H1 (cell line): ENCODE data around the gene GPR180. TPM values are rescaled to one million over a fixed set of nuclear protein-coding genes. Genes with fewer than 3 reads are reported as not detected.

Source experiments
- CTCF ChIA-PET: fragments of 300-600 bp; sonication (Branson Sonifier 250); formaldehyde crosslinking; loops from one replicate; lab custom pipeline; 2021; ENCODE audit not compliant: partially characterized antibody; lab: Charles Lee
- POLR2A ChIA-PET: fragments of 300-600 bp; sonication (Branson Sonifier 250); formaldehyde crosslinking; loops from one replicate; lab custom pipeline; 2021; ENCODE audit warnings: inconsistent platforms; ENCODE audit not compliant: partially characterized antibody; lab: Charles Lee
- DNase-seq, 2 experiments: peaks; one replicate each; pipeline versions ENCODE4 v3.0.0 to v3.0.0-alpha.2; 2010 to 2022; ENCODE audit warnings: low spot score in 2 of 2, low read depth in 1 of 2, mixed read lengths in 1 of 2
- FAIRE-seq: peaks from 2 replicates; lab custom pipeline; 2011; peaks lifted over from hg19 to GRCh38; lab: Jason Lieb, UNC
- H2AFZ ChIP-seq: 2 replicates; pipeline ENCODE4 v1.8.1; 2012; ENCODE audit warnings: low read length, inconsistent platforms
- H2AK5ac ChIP-seq: 2 replicates; pipeline ENCODE4 v1.6.1; 2013; ENCODE audit warnings: low read depth, low read length
- H2BK120ac ChIP-seq: replicated peaks from 2 replicates; pipeline ENCODE3; 2013; ENCODE audit warnings: low read depth, low read length, inconsistent platforms
- H2BK12ac ChIP-seq: 2 replicates; pipeline ENCODE4 v1.6.1; 2013; ENCODE audit warnings: low read depth, low read length
- H2BK15ac ChIP-seq: 2 replicates; pipeline ENCODE4 v1.6.1; 2013; ENCODE audit warnings: low read length
- H2BK20ac ChIP-seq: 2 replicates; pipeline ENCODE4 v1.6.1; 2013; ENCODE audit warnings: low read length
- H2BK5ac ChIP-seq: 2 replicates; pipeline ENCODE4 v1.6.1; 2013; ENCODE audit warnings: low read depth, low read length
- H3K14ac ChIP-seq: 2 replicates; pipeline ENCODE4 v1.6.1; 2013; ENCODE audit warnings: inconsistent platforms; ENCODE audit not compliant: insufficient read length
- H3K18ac ChIP-seq: 2 replicates; pipeline ENCODE4 v1.6.1; 2013; ENCODE audit warnings: low read length; ENCODE audit errors: extremely low read depth
- H3K23ac ChIP-seq: 2 replicates; pipeline ENCODE4 v1.6.1; 2013; ENCODE audit warnings: inconsistent platforms; ENCODE audit not compliant: insufficient read length
- H3K23me2 ChIP-seq: 2 replicates; pipeline ENCODE4 v1.6.1; 2013; ENCODE audit warnings: low read depth, low read length
- H3K27ac ChIP-seq: 2 replicates; pipeline ENCODE4 v1.6.1; 2011; ENCODE audit warnings: low read depth, low read length, inconsistent platforms
- H3K27me3 ChIP-seq, 4 experiments: replicated peaks in 1 of 4; 1 replicate in 1 of 4; 2 replicates in 3 of 4; pipeline versions ENCODE4 v1.6.1 to v1.8.1; 2011 to 2013; ENCODE audit warnings: low read length in 3 of 4, mild to moderate bottlenecking in 3 of 4, inconsistent platforms in 2 of 4, mixed read lengths in 2 of 4, moderate library complexity in 1 of 4; ENCODE audit not compliant: control insufficient read depth in 3 of 4, insufficient read depth in 3 of 4; ENCODE audit errors: extremely low read depth in 1 of 4
- H3K36me3 ChIP-seq, 4 experiments: 2 replicates each; pipeline versions ENCODE4 v1.6.1 to v1.8.1; 2011 to 2013; ENCODE audit warnings: mild to moderate bottlenecking in 4 of 4, low read length in 3 of 4, moderate library complexity in 2 of 4, control low read depth in 1 of 4, inconsistent platforms in 1 of 4; ENCODE audit not compliant: insufficient read depth in 4 of 4, control insufficient read depth in 2 of 4
- H3K4ac ChIP-seq: replicated peaks from 2 replicates; pipeline ENCODE3; 2013; ENCODE audit warnings: low read length, low read depth, mixed read lengths, inconsistent platforms; ENCODE audit not compliant: insufficient read length
- H3K4me1 ChIP-seq, 4 experiments: replicated peaks in 1 of 4; 1 replicate in 1 of 4; 2 replicates in 3 of 4; pipeline versions ENCODE4 v1.6.1 to v1.8.1; 2011 to 2013; ENCODE audit warnings: low read length in 3 of 4, inconsistent platforms in 2 of 4, mixed read lengths in 1 of 4; ENCODE audit not compliant: insufficient read depth in 4 of 4, control insufficient read depth in 3 of 4
- H3K4me2 ChIP-seq, 2 experiments: 2 replicates each; pipeline versions ENCODE4 v1.6.1 to v1.8.1; 2011 to 2013; ENCODE audit warnings: low read depth in 2 of 2, low read length in 2 of 2, control low read depth in 1 of 2, inconsistent platforms in 1 of 2, mild to moderate bottlenecking in 1 of 2; ENCODE audit not compliant: insufficient read depth in 1 of 2
- H3K4me3 ChIP-seq, 4 experiments: fragments of 200-600, 300-600 bp in 1 of 4; sonication (generic), shearing (Covaris generic), sonication (Bioruptor Twin) in 1 of 4; 2 replicates each; pipeline versions ENCODE4 v1.5.1 to v1.8.1; 2011 to 2016; ENCODE audit warnings: low read length in 4 of 4, low read depth in 3 of 4, control low read depth in 2 of 4, inconsistent platforms in 2 of 4, mild to moderate bottlenecking in 2 of 4, mixed read lengths in 1 of 4, moderate library complexity in 1 of 4; ENCODE audit not compliant: insufficient read depth in 2 of 4; ENCODE audit errors: extremely low read depth in 1 of 4
- H3K56ac ChIP-seq: replicated peaks from 2 replicates; pipeline ENCODE3; 2013; ENCODE audit warnings: low read depth, mild to moderate bottlenecking, mixed read lengths, low read length, inconsistent platforms; ENCODE audit not compliant: insufficient read length
- H3K79me1 ChIP-seq: 2 replicates; pipeline ENCODE4 v1.6.1; 2013; ENCODE audit warnings: low read depth, low read length, control low read depth
- H3K79me2 ChIP-seq, 2 experiments: 2 replicates each; pipeline versions ENCODE4 v1.6.1 to v1.8.1; 2012 to 2013; ENCODE audit warnings: low read length in 2 of 2, mild to moderate bottlenecking in 2 of 2, inconsistent platforms in 1 of 2; ENCODE audit not compliant: insufficient read depth in 2 of 2, control insufficient read depth in 1 of 2
- H3K9ac ChIP-seq, 4 experiments: replicated peaks in 1 of 4; 1 replicate in 1 of 4; 2 replicates in 3 of 4; pipeline versions ENCODE4 v1.6.1 to v1.8.1; 2011 to 2013; ENCODE audit warnings: low read depth in 3 of 4, low read length in 3 of 4, control low read depth in 2 of 4, mild to moderate bottlenecking in 2 of 4, moderate library complexity in 2 of 4, inconsistent platforms in 1 of 4; ENCODE audit errors: extremely low read depth in 1 of 4
- H3K9me3 ChIP-seq, 2 experiments: 2 replicates each; pipeline versions ENCODE4 v1.6.1 to v1.8.1; 2012 to 2013; ENCODE audit warnings: mild to moderate bottlenecking in 2 of 2, moderate library complexity in 2 of 2, control low read depth in 1 of 2, inconsistent platforms in 1 of 2, low read depth in 1 of 2, low read length in 1 of 2, mixed read lengths in 1 of 2; ENCODE audit not compliant: insufficient read depth in 2 of 2
- H4K20me1 ChIP-seq, 2 experiments: replicated peaks in 1 of 2; 2 replicates each; pipeline versions ENCODE3 to v1.8.1; 2011 to 2013; ENCODE audit warnings: inconsistent platforms in 2 of 2, low read length in 2 of 2, mild to moderate bottlenecking in 1 of 2; ENCODE audit not compliant: insufficient read depth in 2 of 2, control insufficient read depth in 1 of 2
- H4K5ac ChIP-seq: 2 replicates; pipeline ENCODE4 v1.6.1; 2013; ENCODE audit warnings: low read length, low read depth, mixed read lengths, inconsistent platforms; ENCODE audit not compliant: insufficient read length
- H4K8ac ChIP-seq: 2 replicates; pipeline ENCODE4 v1.8.0; 2013; ENCODE audit warnings: mild to moderate bottlenecking, moderate library complexity, low read length, inconsistent platforms; ENCODE audit not compliant: insufficient read depth; ENCODE audit errors: extremely low read depth
- H4K91ac ChIP-seq: replicated peaks from 2 replicates; pipeline ENCODE3; 2013; ENCODE audit warnings: low read length, mixed read lengths, inconsistent platforms; ENCODE audit not compliant: insufficient read length
- BACH1 ChIP-seq: IDR thresholded peaks from 2 replicates; pipeline ENCODE4 v1.6.1; 2012; ENCODE audit warnings: low read length, improper control_type of control experiment
- CBX5 ChIP-seq: fragments of 300-800, 300-1000 bp; sonication (generic); IDR thresholded peaks from 2 replicates; pipeline ENCODE4 v1.7.1; 2016; ENCODE audit warnings: antibody characterized with exemption, low read length, low read depth
- CTCF ChIP-seq, 3 experiments: IDR thresholded peaks; 1 replicate in 2 of 3; 2 replicates in 1 of 3; pipeline versions ENCODE4 v1.5.1 to v1.6.1; 2011; ENCODE audit warnings: low read length in 3 of 3, mild to moderate bottlenecking in 3 of 3, inconsistent platforms in 2 of 3, low read depth in 1 of 3, moderate library complexity in 1 of 3; ENCODE audit not compliant: insufficient read depth in 1 of 3; ENCODE audit errors: control extremely low read depth in 1 of 3
- HDAC2 ChIP-seq, 2 experiments: fragments of 300-600 bp in 1 of 2; sonication (generic) in 1 of 2; IDR thresholded peaks; 2 replicates each; pipeline ENCODE4 v1.6.1; 2011 to 2012; ENCODE audit warnings: low read depth in 2 of 2, low read length in 2 of 2, mild to moderate bottlenecking in 2 of 2, moderate library complexity in 2 of 2, borderline replicate concordance in 1 of 2, inconsistent platforms in 1 of 2
- JUND ChIP-seq: IDR thresholded peaks from 2 replicates; pipeline ENCODE4 v1.6.1; 2011; ENCODE audit warnings: mild to moderate bottlenecking, improper control_type of control experiment, low read length
- KDM4A ChIP-seq: IDR thresholded peaks from one replicate; pipeline ENCODE4 v1.7.1; 2012; ENCODE audit warnings: low read depth, mild to moderate bottlenecking, moderate library complexity, low read length, inconsistent platforms; ENCODE audit not compliant: severe bottlenecking
- KDM5A ChIP-seq: fragments of 200-600 bp; IDR thresholded peaks from 2 replicates; pipeline ENCODE4 v1.7.1; 2012; ENCODE audit warnings: mild to moderate bottlenecking, low read length, inconsistent platforms, mixed read lengths
- SAP30 ChIP-seq: fragments of 300-600 bp; sonication (generic); IDR thresholded peaks from 2 replicates; pipeline ENCODE4 v1.7.1; 2012; ENCODE audit warnings: low read length, moderate library complexity, mild to moderate bottlenecking, inconsistent platforms; ENCODE audit not compliant: insufficient read depth, insufficient replicate concordance
- SP1 ChIP-seq: IDR thresholded peaks from 2 replicates; pipeline ENCODE4 v1.6.1; 2011; ENCODE audit warnings: low read depth, low read length
- SRF ChIP-seq: IDR thresholded peaks from 2 replicates; pipeline ENCODE4 v1.6.1; 2011; ENCODE audit warnings: mild to moderate bottlenecking, low read depth, low read length, moderate library complexity
- YY1 ChIP-seq: IDR thresholded peaks from 2 replicates; pipeline ENCODE4 v1.6.1; 2011; ENCODE audit warnings: low read depth, mild to moderate bottlenecking, low read length
- ZNF274 ChIP-seq: IDR thresholded peaks from 2 replicates; pipeline ENCODE4 v1.7.0; 2012; ENCODE audit warnings: low read length, borderline replicate concordance; ENCODE audit errors: extremely low read depth
- WGBS, 2 experiments: shearing (Covaris generic) in 1 of 2; methylation state at CpG; one replicate each; pipeline versions ENCODE4 v1.1.6 to v1.1.7; 2013 to 2015; ENCODE audit warnings: low lambda C conversion rate in 2 of 2, mixed read lengths in 2 of 2, inconsistent platforms in 1 of 2, low coverage in 1 of 2, missing lambda C conversion rate in 1 of 2; ENCODE audit not compliant: insufficient replicate concordance in 2 of 2, insufficient coverage in 1 of 2, insufficient read length in 1 of 2; ENCODE audit errors: extremely low coverage in 1 of 2, missing lambda C conversion rate in 1 of 2; 5-methylcytosine and 5-hydroxymethylcytosine counted together
- polyA plus RNA-seq, 7 experiments: library from polyadenylated mRNA; depleted of rRNA in 3 of 7; stranded (reverse) in 5 of 7; unstranded in 2 of 7; fragments of >200 nt in 5 of 7; fragments of 200-250 nt in 2 of 7; gene quantifications; 1 replicate in 5 of 7; 2 replicates in 1 of 7; 4 replicates in 1 of 7; pipeline versions ENCODE4 v1.2.1 to v1.2.3, GENCODE V29; 2011 to 2013; ENCODE audit warnings: missing spikeins in 2 of 7, mixed read lengths in 2 of 7
- total RNA-seq: library from RNA; stranded (reverse); fragmentation: NEBNext Ultra II Directional; extraction: Animal tissue kit (Norgen Biotek cat#: 25700); gene quantifications from 2 replicates; pipeline ENCODE4 v1.2.1, GENCODE V29; 2021

The GPR180 gene
- total and polyA plus RNA-seq, 2 of the 8 experiments (the other 6 are each of a cell fraction or from before 2014, with no cell fraction given): 1.8 to 4.8 TPM

GRCh38 chr13:94586371-94586770, 15.3 kb upstream of the GPR180 start:
- Histone ChIP-seq H3K36me3 (peaks cover 0 to 48% (median 15%) of the 10 kb centered on the region in 4 experiments; a peak in 7 of 8 replicates), H3K79me1 (no peaks in the 10 kb centered on the region)
- no peak for TF ChIP-seq HDAC2 (IDR thresholded peaks at IDR 0.05; ENCODE audit: borderline replicate concordance in 1 of 2, low read depth in 2 of 2, low read length in 2 of 2)
- no peak for TF ChIP-seq KDM4A
- TF ChIP-seq YY1: no peak
- no peak for TF ChIP-seq SAP30
- TF ChIP-seq JUND: no peak
- no peak for TF ChIP-seq SP1
- TF ChIP-seq BACH1: no peak
- no peak for TF ChIP-seq KDM5A
- TF ChIP-seq CTCF (IDR thresholded peaks at IDR 0.05; ENCODE audit: control extremely low read depth in 1 of 3, insufficient read depth in 1 of 3, low read depth in 1 of 3, low read length in 3 of 3): no peak
- TF ChIP-seq ZNF274: no peak
- TF ChIP-seq SRF: no peak
- TF ChIP-seq CBX5: no peak

More at GRCh38 chr13:94586371-94586770, 15.3 kb upstream of the GPR180 start:
- no peaks in the 10 kb centered on the region for H3K9me3 ChIP-seq
- no peak overlapping the region for H3K23ac ChIP-seq
- H3K4me3 ChIP-seq: no peak overlapping the region
- H3K9ac ChIP-seq: no peak overlapping the region
- H2BK5ac ChIP-seq: no peak overlapping the region
- FAIRE-seq: no peak
- no peak overlapping the region for H2AK5ac ChIP-seq
- no peak overlapping the region for H3K14ac ChIP-seq
- CTCF ChIA-PET: interaction anchor here (0.6 to 1.1 kb wide), 3 partner anchors 9 to 1915 kb away, joined by 3 to 4 read pairs (median 3); no protein-coding TSS in a partner anchor
- H2AFZ ChIP-seq: no peak overlapping the region
- H4K8ac ChIP-seq: no peak overlapping the region
- H2BK15ac ChIP-seq: no peak overlapping the region
- no peak overlapping the region for H3K56ac ChIP-seq
- WGBS, 2 experiments: 95% methylated on average over 7 of the region's 7 CpGs; no CpG with 5 or more reads in 1 of the 2 experiments
- no peak overlapping the region for H3K18ac ChIP-seq
- H3K4me2 ChIP-seq: no peak overlapping the region
- POLR2A ChIA-PET: interaction anchor here (0.6 to 1.4 kb wide), 2 partner anchors 9 to 17 kb away, joined by 3 read pairs; no protein-coding TSS in a partner anchor
- H2BK120ac ChIP-seq: no peak overlapping the region
- no peak overlapping the region for H3K4ac ChIP-seq
- no peaks in the 10 kb centered on the region for H3K23me2 ChIP-seq
- no peaks in the 10 kb centered on the region for H3K27me3 ChIP-seq
- H3K79me2 ChIP-seq: peaks cover 0 to 11% of the 10 kb centered on the region in 2 experiments; a peak in 2 of 4 replicates
- H4K5ac ChIP-seq: no peak overlapping the region
- H4K91ac ChIP-seq: no peak overlapping the region
- no peak overlapping the region for H3K27ac ChIP-seq
- H2BK20ac ChIP-seq: no peak overlapping the region
- no peak for DNase-seq
- H4K20me1 ChIP-seq: no peaks in the 10 kb centered on the region
- no peak overlapping the region for H2BK12ac ChIP-seq
- H3K4me1 ChIP-seq: no peaks in the 10 kb centered on the region
